Gastroesophageal sphincter (tissue), 3 donors: Measurements from ENCODE around the gene CIP2A.

Experiments
- CTCF ChIP-seq, 4 experiments: fragments of 200-600 bp in 2 of 4; fragments of 450-650 bp in 2 of 4; sonication (generic) in 1 of 4; IDR thresholded peaks; one replicate each; pipeline ENCODE4 v1.5.1; 2017 to 2019; ENCODE audit warnings: antibody characterized with exemption in 4 of 4, mild to moderate bottlenecking in 2 of 4, moderate library complexity in 2 of 4
- EP300 ChIP-seq: sonication (generic); formaldehyde crosslinking; IDR thresholded peaks from one replicate; pipeline ENCODE4 v1.6.1; 2017; ENCODE audit warnings: antibody characterized with exemption, mild to moderate bottlenecking
- POLR2AphosphoS5 ChIP-seq: sonication (generic); formaldehyde crosslinking; IDR thresholded peaks from one replicate; pipeline ENCODE4 v1.6.1; 2017; ENCODE audit warnings: antibody characterized with exemption

GRCh38 chr3:108510496-108510895 is 78.7 kb downstream of the CIP2A start, which contains the start of gene MYH15:
- no peak for TF ChIP-seq CTCF (IDR thresholded peaks at IDR 0.05)
- TF ChIP-seq EP300: no peak
- TF ChIP-seq POLR2AphosphoS5: no peak
